Measurements from ENCODE around the gene CLOCK. TPM values are rescaled to one million over a fixed set of nuclear protein-coding genes. Genes with fewer than 3 reads are reported as not detected.
A peak's percentile ranks its signal among the peaks of the same experiment; 100 is the strongest.

The CLOCK gene
- total and polyA plus RNA-seq, 2 of the 8 experiments (the other 6 are each of a cell fraction or from before 2014, with no cell fraction given), result 7.7 to 24.2 TPM

GRCh38 chr4:55396308-55397125, 150.2 kb downstream of the CLOCK start:
- FAIRE-seq (no peak), DNase-seq (ENCODE audit: low read depth in 1 of 2, low spot score in 2 of 2) (peak in 1 of 2 experiments; percentile 74)
- no peak overlapping the region for H3K18ac ChIP-seq (ENCODE audit: extremely low read depth, low read length)
- no peaks in the 10 kb centered on the region for H3K9me3 ChIP-seq (ENCODE audit: insufficient read depth in 2 of 2, low read depth in 1 of 2, low read length in 1 of 2)
- H3K4ac ChIP-seq (replicated peaks; ENCODE audit: insufficient read length, low read depth, low read length), result no peak overlapping the region
- 0 out of 2 replicates have a peak overlapping the region, but pooled peaks have one; percentile 52 for H2BK5ac ChIP-seq (ENCODE audit: low read depth, low read length)
- H2BK20ac ChIP-seq (ENCODE audit: low read length), result no peak overlapping the region
- peak overlapping the region; percentile 88 for H2AK5ac ChIP-seq (ENCODE audit: low read depth, low read length)
- ChIA-PET CTCF (ENCODE audit: partially characterized antibody) (interaction anchor here (0.6 to 1.8 kb wide), 5 partner anchors 10 to 425 kb away, joined by 3 to 6 read pairs (median 3); no protein-coding TSS in a partner anchor), POLR2A (ENCODE audit: partially characterized antibody) (interaction anchor here (0.8 to 3.6 kb wide), 8 partner anchors 10 to 212 kb away, joined by 4 to 19 read pairs (median 6); no protein-coding TSS in a partner anchor)
- no peak overlapping the region for H2BK12ac ChIP-seq (ENCODE audit: low read depth, low read length)
- H3K4me2 ChIP-seq (ENCODE audit: insufficient read depth in 1 of 2, low read depth in 2 of 2, low read length in 2 of 2), result peak overlapping the region; percentile 81 to 97
- H3K56ac ChIP-seq (replicated peaks; ENCODE audit: insufficient read length, low read depth, low read length), result peak overlapping the region; percentile 85
- peaks cover 33 to 52% of the 10 kb centered on the region in 2 experiments for H3K79me2 ChIP-seq (ENCODE audit: control insufficient read depth in 1 of 2, insufficient read depth in 2 of 2, low read length in 2 of 2)
- no peak overlapping the region for H3K23ac ChIP-seq (ENCODE audit: insufficient read length)
- H4K8ac ChIP-seq (ENCODE audit: extremely low read depth, insufficient read depth, low read length), result peak overlapping the region; percentile 99
- no peak overlapping the region for H4K91ac ChIP-seq (replicated peaks; ENCODE audit: insufficient read length, low read length)
- WGBS, 2 experiments (ENCODE audit: extremely low coverage in 1 of 2, insufficient coverage in 1 of 2, insufficient read length in 1 of 2, insufficient replicate concordance in 2 of 2, low coverage in 1 of 2, low lambda C conversion rate in 2 of 2, missing lambda C conversion rate in 1 of 2), result 3% methylated on average over 39 of the region's 41 CpGs; no CpG with 5 or more reads in 1 of the 2 experiments
- H3K27me3 ChIP-seq (replicated peaks in 1 of 4; ENCODE audit: control insufficient read depth in 3 of 4, extremely low read depth in 1 of 4, insufficient read depth in 3 of 4, low read length in 3 of 4), result no peaks in the 10 kb centered on the region
- peaks cover 0 to 6% (median under 1%) of the 10 kb centered on the region in 4 experiments; a peak in 2 of 7 replicates for H3K4me1 ChIP-seq (replicated peaks in 1 of 4; ENCODE audit: control insufficient read depth in 3 of 4, insufficient read depth in 4 of 4, low read length in 3 of 4)
- H3K9ac ChIP-seq (replicated peaks in 1 of 4; ENCODE audit: extremely low read depth in 1 of 4, low read depth in 3 of 4, low read length in 3 of 4), result peak overlapping the region; percentile 90 to 99 (median 94)
- TF ChIP-seq SIRT6 (IDR thresholded peaks at IDR 0.05; ENCODE audit: low read length), result no peak
- peak; percentile 15 for TF ChIP-seq ASH2L (IDR thresholded peaks at IDR 0.05; ENCODE audit: low read length)
- TF ChIP-seq TBP (IDR thresholded peaks at IDR 0.05; ENCODE audit: low read depth, low read length), result peak; percentile 27; the same call in 1 of the 2 replicates
- TF ChIP-seq RBBP5 (IDR thresholded peaks at IDR 0.05; ENCODE audit: borderline replicate concordance, low read depth, low read length), result peak; percentile 46; the same call in 1 of the 2 replicates
- peak overlapping the region; percentile 74 to 87 (median 79) for H3K4me3 ChIP-seq (ENCODE audit: extremely low read depth in 1 of 4, insufficient read depth in 2 of 4, low read depth in 3 of 4, low read length in 4 of 4)
- peaks cover 18% of the 10 kb centered on the region for H3K23me2 ChIP-seq (ENCODE audit: low read depth, low read length)
- H2BK120ac ChIP-seq (replicated peaks; ENCODE audit: low read depth, low read length), result no peak overlapping the region
- H3K36me3 ChIP-seq (ENCODE audit: control insufficient read depth in 2 of 4, insufficient read depth in 4 of 4, low read length in 3 of 4), result peaks cover 0 to 21% (median 1%) of the 10 kb centered on the region in 4 experiments; a peak in 2 of 8 replicates
- no peak overlapping the region for H2BK15ac ChIP-seq (ENCODE audit: low read length)
- peaks cover 4% of the 10 kb centered on the region for H3K79me1 ChIP-seq (ENCODE audit: low read depth, low read length)
- no peak overlapping the region for H2AFZ ChIP-seq (ENCODE audit: low read length)
- peaks cover 12 to 15% of the 10 kb centered on the region in 2 experiments for H4K20me1 ChIP-seq (replicated peaks in 1 of 2; ENCODE audit: control insufficient read depth in 1 of 2, insufficient read depth in 2 of 2, low read length in 2 of 2)
- H4K5ac ChIP-seq (ENCODE audit: insufficient read length, low read depth, low read length), result no peak overlapping the region
- peak overlapping the region; percentile 91; the same call in 1 of the 2 replicates for H3K27ac ChIP-seq (ENCODE audit: low read depth, low read length)
- H3K14ac ChIP-seq (ENCODE audit: insufficient read length), result no peak overlapping the region

Measured in H1 (cell line).